A673 (cell line): Measurements from ENCODE around the gene HOXC6. TPM values are rescaled to one million over a fixed set of nuclear protein-coding genes. Genes with fewer than 3 reads are reported as not detected.

Experiments
- BruUV-seq: library from RNA; stranded (reverse); fragments of 400-500 nt; replicated peaks from 2 replicates; lab custom pipeline; 2021; lab: Mats Ljungman, UMichigan
- CTCF ChIA-PET: fragments of 300-600 bp; sonication (Branson Sonifier 250); formaldehyde crosslinking; loops from one replicate; lab custom pipeline; 2022; ENCODE audit warnings: antibody characterized with exemption; lab: Charles Lee
- POLR2A ChIA-PET: fragments of 300-600 bp; sonication (Branson Sonifier 250); formaldehyde crosslinking; loops from one replicate; lab custom pipeline; 2022; ENCODE audit warnings: antibody characterized with exemption; ENCODE audit not compliant: low non-redundant PET; lab: Charles Lee
- DNase-seq: peaks from one replicate; pipeline ENCODE4 v3.0.0-alpha.2; 2015; ENCODE audit warnings: low spot score
- H3K27ac ChIP-seq: fragments of 200-600 bp; sonication (generic); 2 replicates; pipeline ENCODE4 v1.5.1; 2016; ENCODE audit warnings: mixed run types, low read depth, mild to moderate bottlenecking, mixed read lengths, antibody characterized with exemption, low read length; ENCODE audit not compliant: poor library complexity, severe bottlenecking
- H3K27me3 ChIP-seq: fragments of 200-600 bp; sonication (generic); replicated peaks from 2 replicates; pipeline ENCODE4 v1.6.1; 2017; ENCODE audit warnings: mixed run types, low read depth, mild to moderate bottlenecking, mixed read lengths, antibody characterized with exemption, low read length; ENCODE audit not compliant: insufficient read depth, poor library complexity
- H3K36me3 ChIP-seq: fragments of 200-600 bp; sonication (generic); 2 replicates; pipeline ENCODE4 v1.6.1; 2016; ENCODE audit warnings: mixed run types, mild to moderate bottlenecking, mixed read lengths, antibody characterized with exemption, low read length; ENCODE audit not compliant: insufficient read depth, poor library complexity, severe bottlenecking
- H3K4me1 ChIP-seq: fragments of 200-600 bp; sonication (generic); 2 replicates; pipeline ENCODE4 v1.6.1; 2017; ENCODE audit warnings: mixed run types, mild to moderate bottlenecking, mixed read lengths, antibody characterized with exemption, low read length; ENCODE audit not compliant: insufficient read depth, poor library complexity, severe bottlenecking
- H3K4me3 ChIP-seq: fragments of 200-600 bp; sonication (generic); 2 replicates; pipeline ENCODE4 v1.5.1; 2016; ENCODE audit warnings: low read depth, mixed run types, mild to moderate bottlenecking, mixed read lengths, low read length; ENCODE audit not compliant: poor library complexity, severe bottlenecking
- H3K9me3 ChIP-seq: fragments of 200-600 bp; sonication (generic); 2 replicates; pipeline ENCODE4 v1.6.1; 2016; ENCODE audit warnings: mixed run types, low read depth, mild to moderate bottlenecking, mixed read lengths, antibody characterized with exemption, low read length; ENCODE audit not compliant: poor library complexity, severe bottlenecking
- CTCF ChIP-seq: fragments of 300-800, 200-600 bp; sonication (generic); conservative IDR thresholded peaks from 2 replicates; pipeline ENCODE4 v1.5.1; 2017; ENCODE audit warnings: low read depth, mild to moderate bottlenecking, antibody characterized with exemption, low read length, moderate library complexity, mixed read lengths
- EZH2 ChIP-seq: fragments of 200-600 bp; sonication (generic); IDR thresholded peaks from 2 replicates; pipeline ENCODE4 v1.6.1; 2017; ENCODE audit warnings: borderline replicate concordance, low read depth, mild to moderate bottlenecking, mixed read lengths, antibody characterized with exemption, low read length; ENCODE audit not compliant: poor library complexity, severe bottlenecking
- intact Hi-C: fragments of 100-400 bp; cut with micrococcal nuclease; formaldehyde crosslinking; loops from one replicate; pipeline ENCODE4 v1.10.0; 2022; ENCODE audit not compliant: unreplicated experiment
- total RNA-seq: library from RNA; stranded (reverse); gene quantifications from 2 replicates; pipeline ENCODE4 v1.2.3, GENCODE V29; 2021

The HOXC6 gene
- total RNA-seq, 1 experiment from 2014 or later = 20.8 TPM

- DNase-seq = no peak
- no peak overlapping the region for H3K27ac ChIP-seq
- BruUV-seq = no TSS peak
- H3K9me3 ChIP-seq = no peaks in the 10 kb centered on the region
- TF ChIP-seq CTCF (no peak), EZH2 (no peak)
- peaks cover 16% of the 10 kb centered on the region for H3K4me1 ChIP-seq
- ChIA-PET CTCF (no interaction called here), POLR2A (interaction anchor here (0.6 kb wide), 1 partner anchor 289 kb away, joined by 4 read pairs; no protein-coding TSS in a partner anchor)
- intact Hi-C loops = no loop called here
- H3K4me3 ChIP-seq = no peak overlapping the region
- no peaks in the 10 kb centered on the region for H3K36me3 ChIP-seq
- H3K27me3 ChIP-seq = no peaks in the 10 kb centered on the region
Observed at GRCh38 chr12:54047964-54048303, 19.7 kb downstream of the HOXC6 start.

- no peak for DNase-seq
- BruUV-seq = no TSS peak
- H3K27me3 ChIP-seq = no peaks in the 10 kb centered on the region
- intact Hi-C loops = no loop called here
- H3K4me3 ChIP-seq = no peak overlapping the region
- TF ChIP-seq CTCF = no peak
- TF ChIP-seq EZH2 = no peak
- POLR2A ChIA-PET = no interaction called here
- no peaks in the 10 kb centered on the region for H3K9me3 ChIP-seq
- no peak overlapping the region for H3K27ac ChIP-seq
- H3K36me3 ChIP-seq = no peaks in the 10 kb centered on the region
- peaks cover 20% of the 10 kb centered on the region for H3K4me1 ChIP-seq
- CTCF ChIA-PET = no interaction called here
Observed at GRCh38 chr12:54048406-54049093, 20.3 kb downstream of the HOXC6 start.

GRCh38 chr12:54049108-54049507 lies 20.9 kb downstream of the HOXC6 start:
- no peak for TF ChIP-seq EZH2
- no peak for TF ChIP-seq CTCF
- intact Hi-C loops = no loop called here
- no peak for DNase-seq
- no peak overlapping the region for H3K27ac ChIP-seq
- POLR2A ChIA-PET = no interaction called here
- CTCF ChIA-PET = no interaction called here
- no peaks in the 10 kb centered on the region for H3K36me3 ChIP-seq
- no peaks in the 10 kb centered on the region for H3K9me3 ChIP-seq
- BruUV-seq = no TSS peak
- peaks cover 21% of the 10 kb centered on the region for H3K4me1 ChIP-seq
- H3K4me3 ChIP-seq = no peak overlapping the region
- H3K27me3 ChIP-seq = no peaks in the 10 kb centered on the region
